H9 (cell line): ENCODE data around the gene CYTH4. TPM values are rescaled to one million over a fixed set of nuclear protein-coding genes. Genes with fewer than 3 reads are reported as not detected.

ENCODE experiments used
- DNase-seq: peaks from one replicate; pipeline ENCODE4 v3.0.0-alpha.2; 2017
- H2AFZ ChIP-seq: one replicate; pipeline ENCODE4 v1.6.1; 2013; ENCODE audit warnings: mild to moderate bottlenecking, low read length, control low read depth, moderate library complexity
- H2AK5ac ChIP-seq: 2 replicates; pipeline ENCODE4 v1.6.1; 2013; ENCODE audit warnings: low read length, control low read depth, mixed read lengths; ENCODE audit not compliant: insufficient read length
- H2BK120ac ChIP-seq: one replicate; pipeline ENCODE4 v1.6.1; 2013; ENCODE audit warnings: low read depth, mild to moderate bottlenecking, low read length, control low read depth, inconsistent platforms; ENCODE audit not compliant: poor library complexity, severe bottlenecking
- H2BK12ac ChIP-seq: 2 replicates; pipeline ENCODE4 v1.6.1; 2013; ENCODE audit warnings: low read length, control low read depth, mixed read lengths, low read depth; ENCODE audit not compliant: insufficient read length
- H2BK15ac ChIP-seq: 2 replicates; pipeline ENCODE4 v1.6.1; 2013; ENCODE audit warnings: low read depth, low read length, control low read depth
- H2BK20ac ChIP-seq: one replicate; pipeline ENCODE4 v1.6.1; 2013; ENCODE audit warnings: low read depth, mild to moderate bottlenecking, low read length, control low read depth, inconsistent platforms; ENCODE audit not compliant: poor library complexity, severe bottlenecking
- H2BK5ac ChIP-seq: 2 replicates; pipeline ENCODE4 v1.6.1; 2013; ENCODE audit warnings: low read length, control low read depth, mixed read lengths; ENCODE audit not compliant: insufficient read length
- H3K14ac ChIP-seq: 2 replicates; pipeline ENCODE4 v1.6.1; 2013; ENCODE audit warnings: low read length, control low read depth; ENCODE audit not compliant: insufficient read depth
- H3K18ac ChIP-seq: 2 replicates; pipeline ENCODE4 v1.6.1; 2013; ENCODE audit warnings: low read depth, mild to moderate bottlenecking, mixed read lengths, low read length, control low read depth; ENCODE audit not compliant: insufficient read length
- H3K23ac ChIP-seq: 2 replicates; pipeline ENCODE4 v1.6.1; 2013; ENCODE audit warnings: low read length, control low read depth, mixed read lengths, low read depth; ENCODE audit not compliant: insufficient read length
- H3K23me2 ChIP-seq: 2 replicates; pipeline ENCODE4 v1.6.1; 2013; ENCODE audit warnings: low read depth, mild to moderate bottlenecking, mixed read lengths, low read length, control low read depth; ENCODE audit not compliant: insufficient read length, poor library complexity, severe bottlenecking
- H3K27ac ChIP-seq: 2 replicates; pipeline ENCODE4 v1.5.1; 2013; ENCODE audit warnings: low read length, control low read depth, mixed read lengths, low read depth; ENCODE audit not compliant: insufficient read length
- H3K27me3 ChIP-seq: 2 replicates; pipeline ENCODE4 v1.6.1; 2013; ENCODE audit warnings: low read length, control low read depth, inconsistent platforms; ENCODE audit not compliant: insufficient read depth
- H3K4ac ChIP-seq: 2 replicates; pipeline ENCODE4 v1.6.1; 2013; ENCODE audit warnings: low read depth, mild to moderate bottlenecking, control low read depth, inconsistent platforms, low read length, moderate library complexity
- H3K4me1 ChIP-seq: 2 replicates; pipeline ENCODE4 v1.6.1; 2013; ENCODE audit warnings: low read length, control low read depth, inconsistent platforms; ENCODE audit not compliant: insufficient read depth
- H3K4me2 ChIP-seq: 2 replicates; pipeline ENCODE4 v1.6.1; 2013; ENCODE audit warnings: low read length, control low read depth, mixed read lengths; ENCODE audit not compliant: insufficient read length, insufficient read depth
- H3K56ac ChIP-seq: 2 replicates; pipeline ENCODE4 v1.6.1; 2013; ENCODE audit warnings: low read depth, mild to moderate bottlenecking, mixed read lengths, low read length, control low read depth; ENCODE audit not compliant: insufficient read length
- H3K79me1 ChIP-seq: 2 replicates; pipeline ENCODE4 v1.6.1; 2013; ENCODE audit warnings: low read depth, mild to moderate bottlenecking, moderate library complexity, low read length, control low read depth, inconsistent platforms; ENCODE audit not compliant: insufficient read depth, poor library complexity, severe bottlenecking
- H3K79me2 ChIP-seq: 2 replicates; pipeline ENCODE4 v1.6.1; 2013; ENCODE audit warnings: low read length, control low read depth, inconsistent platforms; ENCODE audit not compliant: insufficient read depth
- H3K9ac ChIP-seq: 2 replicates; pipeline ENCODE4 v1.6.1; 2013; ENCODE audit warnings: low read length, control low read depth, mixed read lengths; ENCODE audit not compliant: insufficient read length; ENCODE audit errors: extremely low read depth
- H3K9me3 ChIP-seq: one replicate; pipeline ENCODE4 v1.6.1; 2013; ENCODE audit warnings: low read depth, low read length, inconsistent platforms; ENCODE audit not compliant: control insufficient read depth
- H3T11ph ChIP-seq: one replicate; pipeline ENCODE4 v1.6.1; 2013; ENCODE audit warnings: mild to moderate bottlenecking, low read length, control low read depth, inconsistent platforms
- H4K20me1 ChIP-seq: one replicate; pipeline ENCODE4 v1.6.1; 2013; ENCODE audit not compliant: control insufficient read depth, insufficient read length, insufficient read depth
- H4K5ac ChIP-seq: 2 replicates; pipeline ENCODE4 v1.6.1; 2013; ENCODE audit warnings: low read depth, mild to moderate bottlenecking, mixed read lengths, low read length, control low read depth; ENCODE audit not compliant: insufficient read length
- H4K8ac ChIP-seq: replicated peaks from 2 replicates; pipeline ENCODE4 v1.6.1; 2013; ENCODE audit warnings: low read length, control low read depth, mixed read lengths, low read depth; ENCODE audit not compliant: insufficient read length
- H4K91ac ChIP-seq: 2 replicates; pipeline ENCODE4 v1.6.1; 2013; ENCODE audit warnings: low read depth, mild to moderate bottlenecking, moderate library complexity, mixed read lengths, low read length, control low read depth; ENCODE audit not compliant: insufficient read length
- H3K27ac Mint-ChIP-seq, 3 experiments: 2 replicates in 2 of 3; 3 replicates in 1 of 3; pipeline ENCODE4 v1.8.0; 2020 to 2021; ENCODE audit warnings: mixed read lengths in 3 of 3, mild to moderate bottlenecking in 1 of 3, moderate library complexity in 1 of 3
- H3K27me3 Mint-ChIP-seq: 2 replicates; pipeline ENCODE4 v1.8.0; 2021; ENCODE audit warnings: low read depth, mild to moderate bottlenecking, moderate library complexity, mixed read lengths
- H3K36me3 Mint-ChIP-seq, 3 experiments: 2 replicates in 2 of 3; 3 replicates in 1 of 3; pipeline ENCODE4 v1.8.0; 2020 to 2021; ENCODE audit warnings: low read depth in 3 of 3, mixed read lengths in 3 of 3; ENCODE audit not compliant: insufficient read depth in 1 of 3
- H3K4me1 Mint-ChIP-seq, 2 experiments: 2 replicates each; pipeline ENCODE4 v1.8.0; 2020; ENCODE audit warnings: mixed read lengths in 2 of 2
- H3K4me3 Mint-ChIP-seq, 2 experiments: 2 replicates in 1 of 2; 3 replicates in 1 of 2; pipeline ENCODE4 v1.8.0; 2020 to 2021; ENCODE audit warnings: mild to moderate bottlenecking in 2 of 2, mixed read lengths in 2 of 2, moderate library complexity in 1 of 2
- H3K9me3 Mint-ChIP-seq, 2 experiments: 2 replicates in 1 of 2; 3 replicates in 1 of 2; pipeline ENCODE4 v1.8.0; 2020; ENCODE audit warnings: mild to moderate bottlenecking in 2 of 2, mixed read lengths in 2 of 2, moderate library complexity in 1 of 2
- WGBS: extraction: QIAGEN DNeasy Blood & Tissue Kit; methylation state at CpG from one replicate; pipeline ENCODE4 v1.1.7; 2013; ENCODE audit warnings: missing lambda C conversion rate, low lambda C conversion rate, mixed read lengths; ENCODE audit not compliant: insufficient read length; ENCODE audit errors: extremely low coverage; 5-methylcytosine and 5-hydroxymethylcytosine counted together
- total RNA-seq: library from RNA; stranded (reverse); gene quantifications from 2 replicates; pipeline ENCODE4 v1.2.1, GENCODE V29; 2021
- TF ChIP-seq, protein P1 (sequence below): fragments of 200-600 bp; sonication (generic); conservative IDR thresholded peaks from 3 replicates; pipeline ENCODE4 v1.8.0; 2021; ENCODE audit warnings: antibody characterized with exemption, mild to moderate bottlenecking

Gene CYTH4
- total RNA-seq, 1 experiment from 2014 or later: not detected

DNA sequence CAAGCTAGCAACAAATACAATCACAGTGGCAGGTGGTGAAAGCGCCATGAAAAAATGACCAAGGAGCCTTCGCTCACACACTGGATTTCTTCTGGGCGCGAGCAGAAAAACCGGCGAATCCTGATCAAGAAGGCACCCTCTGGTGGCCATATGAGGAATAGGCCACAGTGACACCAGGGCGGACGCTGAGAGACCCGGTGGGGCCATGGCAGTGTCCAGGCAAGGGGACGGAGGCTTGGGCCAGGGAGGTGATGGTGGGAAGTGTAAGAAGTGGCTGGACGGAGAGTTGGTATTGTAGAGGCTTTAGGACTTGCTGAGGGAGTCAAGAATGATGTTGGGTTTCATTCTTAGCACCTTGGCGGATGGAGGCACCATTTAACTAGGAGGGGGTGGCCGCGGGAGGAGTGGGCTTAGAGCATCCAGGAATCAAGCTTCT, 21.4 kb upstream of the CYTH4 start:
- Mint-ChIP-seq H3K36me3 (peaks cover 2 to 12% (median 2%) of the 10 kb centered on the region in 3 experiments; a peak in 5 of 7 replicates), H3K4me1 (peaks cover 18 to 33% of the 10 kb centered on the region in 2 experiments), H3K4me3 (0 out of 5 replicates have a peak overlapping the region, but pooled peaks of 1 of the 2 experiments have one; percentile 1), H3K27me3 (peaks cover 63% of the 10 kb centered on the region), H3K9me3 (peaks cover 18 to 22% of the 10 kb centered on the region in 2 experiments), H3K27ac (no peak overlapping the region)
- Histone ChIP-seq H3K18ac (no peak overlapping the region), H3K27me3 (no peaks in the 10 kb centered on the region), H3K27ac (no peak overlapping the region), H3K9me3 (no peaks in the 10 kb centered on the region), H4K8ac (no peak overlapping the region), H2BK20ac (no peak overlapping the region), H2BK12ac (no peak overlapping the region), H2BK15ac (no peak overlapping the region), H2BK120ac (no peak overlapping the region), H2AK5ac (no peak overlapping the region), H3K79me2 (no peaks in the 10 kb centered on the region), H3K23me2 (no peaks in the 10 kb centered on the region), H3K4ac (no peak overlapping the region), H4K91ac (no peak overlapping the region), H4K20me1 (peaks cover 3% of the 10 kb centered on the region), H2BK5ac (no peak overlapping the region), H3T11ph (no peak overlapping the region), H3K23ac (no peak overlapping the region), H3K4me1 (0 out of 2 replicates have a peak, but pooled peaks cover 5% of the 10 kb centered on the region), H4K5ac (no peak overlapping the region), H3K79me1 (no peaks in the 10 kb centered on the region), H3K14ac (no peak overlapping the region), H2AFZ (no peak overlapping the region), H3K9ac (no peak overlapping the region), H3K4me2 (no peak overlapping the region), H3K56ac (no peak overlapping the region)
- DNase-seq: peak; percentile 78
- TF ChIP-seq, protein P1, sequence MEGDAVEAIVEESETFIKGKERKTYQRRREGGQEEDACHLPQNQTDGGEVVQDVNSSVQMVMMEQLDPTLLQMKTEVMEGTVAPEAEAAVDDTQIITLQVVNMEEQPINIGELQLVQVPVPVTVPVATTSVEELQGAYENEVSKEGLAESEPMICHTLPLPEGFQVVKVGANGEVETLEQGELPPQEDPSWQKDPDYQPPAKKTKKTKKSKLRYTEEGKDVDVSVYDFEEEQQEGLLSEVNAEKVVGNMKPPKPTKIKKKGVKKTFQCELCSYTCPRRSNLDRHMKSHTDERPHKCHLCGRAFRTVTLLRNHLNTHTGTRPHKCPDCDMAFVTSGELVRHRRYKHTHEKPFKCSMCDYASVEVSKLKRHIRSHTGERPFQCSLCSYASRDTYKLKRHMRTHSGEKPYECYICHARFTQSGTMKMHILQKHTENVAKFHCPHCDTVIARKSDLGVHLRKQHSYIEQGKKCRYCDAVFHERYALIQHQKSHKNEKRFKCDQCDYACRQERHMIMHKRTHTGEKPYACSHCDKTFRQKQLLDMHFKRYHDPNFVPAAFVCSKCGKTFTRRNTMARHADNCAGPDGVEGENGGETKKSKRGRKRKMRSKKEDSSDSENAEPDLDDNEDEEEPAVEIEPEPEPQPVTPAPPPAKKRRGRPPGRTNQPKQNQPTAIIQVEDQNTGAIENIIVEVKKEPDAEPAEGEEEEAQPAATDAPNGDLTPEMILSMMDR: peak; percentile 91
- no CpG with 5 or more reads among the region's 14 CpGs for WGBS
